NCI-H1417 treated with DMSO at 0.1 percent for 48 hours (cell line): ENCODE results near the gene SORL1-AS1.
"Not testable (repeated sequence)": the region's sequence is repeated elsewhere in the genome, so short reads cannot be mapped to it uniquely, and the experiment has no call there.

Source experiments
- DNase-seq: peaks from one replicate; lab custom pipeline; 2025; lab: John Stamatoyannopoulos, UW

Gene SORL1-AS1

GRCh38 chr11:121427400-121427744, 25.4 kb downstream of the SORL1-AS1 start:
- DNase-seq, result no peak

- DNase-seq, result no peak
These were observed 26.0 kb downstream of the SORL1-AS1 start for GRCh38 chr11:121426476-121427399.

- DNase-seq, result no peak
These were observed 26.9 kb downstream of the SORL1-AS1 start for GRCh38 chr11:121425828-121426227.

- no peak for DNase-seq
These were observed 30.1 kb downstream of the SORL1-AS1 start for GRCh38 chr11:121422675-121423074.

GRCh38 chr11:121421149-121421901, 31.4 kb downstream of the SORL1-AS1 start:
- DNase-seq, result no peak

- no peak for DNase-seq
These were observed 32.4 kb downstream of the SORL1-AS1 start for GRCh38 chr11:121420398-121420797.

- no peak for DNase-seq
These were observed 32.9 kb downstream of the SORL1-AS1 start for GRCh38 chr11:121419836-121420235.

GRCh38 chr11:121418625-121419114, 34.1 kb downstream of the SORL1-AS1 start:
- DNase-seq, result no peak

- DNase-seq, result no peak
These were observed 35.2 kb downstream of the SORL1-AS1 start for GRCh38 chr11:121417607-121418006.

GRCh38 chr11:121417055-121417551, 35.7 kb downstream of the SORL1-AS1 start:
- no peak for DNase-seq

GRCh38 chr11:121415856-121416255, 36.9 kb downstream of the SORL1-AS1 start:
- DNase-seq, result no peak

GRCh38 chr11:121414141-121414913, 38.4 kb downstream of the SORL1-AS1 start:
- DNase-seq, result no peak

- no peak for DNase-seq
These were observed 39.9 kb downstream of the SORL1-AS1 start for GRCh38 chr11:121412711-121413415.

GRCh38 chr11:121412000-121412587, 40.7 kb downstream of the SORL1-AS1 start:
- no peak for DNase-seq

GRCh38 chr11:121411330-121411729, 41.4 kb downstream of the SORL1-AS1 start:
- DNase-seq, result not testable (repeated sequence)

GRCh38 chr11:121410041-121410440, 42.7 kb downstream of the SORL1-AS1 start:
- not testable (repeated sequence) for DNase-seq

- no peak for DNase-seq
These were observed 43.9 kb downstream of the SORL1-AS1 start for GRCh38 chr11:121408830-121409229.

GRCh38 chr11:121406291-121406690, 46.5 kb downstream of the SORL1-AS1 start:
- no peak for DNase-seq

- DNase-seq, result no peak
These were observed 47.1 kb downstream of the SORL1-AS1 start for GRCh38 chr11:121405646-121406045.

GRCh38 chr11:121394785-121395184, 58.0 kb downstream of the SORL1-AS1 start:
- DNase-seq, result no peak

GRCh38 chr11:121393855-121394254, 58.9 kb downstream of the SORL1-AS1 start:
- DNase-seq, result no peak
